ENCODE measurements around the gene MKRN2OS.

The MKRN2OS gene

DNA sequence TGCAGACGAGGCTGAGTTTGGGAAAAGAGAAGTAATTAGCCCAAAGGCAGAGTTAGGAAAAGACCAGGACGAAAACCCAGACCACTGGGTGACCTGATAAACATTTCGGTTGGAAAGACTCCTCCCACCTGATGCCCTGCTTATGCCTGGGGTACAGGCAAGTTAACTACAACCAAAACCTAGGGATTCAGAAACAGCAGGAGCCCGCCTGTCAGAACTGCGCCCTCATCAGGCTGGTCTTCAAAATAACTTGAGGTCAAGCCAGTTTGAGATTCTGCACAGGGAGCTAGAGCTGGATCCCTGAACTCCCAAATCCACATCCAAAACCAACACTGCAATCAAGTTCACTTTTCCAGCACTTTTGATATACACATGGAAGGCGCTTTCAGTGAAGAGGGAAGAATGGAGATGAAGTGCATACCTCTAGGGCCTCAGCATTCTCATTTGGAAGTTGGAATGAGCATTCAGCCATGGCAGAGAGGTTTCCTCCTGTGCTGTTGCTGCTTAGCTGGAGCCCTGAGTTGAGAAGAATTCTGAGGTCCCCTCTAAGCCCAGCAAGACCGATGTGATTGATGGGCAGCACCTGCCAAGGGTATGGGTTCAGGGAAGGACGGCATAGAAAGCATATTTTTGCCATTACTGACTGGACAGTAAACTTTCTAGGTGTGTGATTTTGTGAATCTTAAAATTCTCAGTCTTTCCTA is 49.4 kb downstream of the MKRN2OS start:
- Histone ChIP-seq H3K27me3 (replicated peaks; ENCODE audit: control insufficient read depth, insufficient read depth, low read length) (no peaks in the 10 kb centered on the region), H3K36me3 (ENCODE audit: control insufficient read depth, insufficient read depth, low read length) (peaks cover 23% of the 10 kb centered on the region), H3K4me3 (replicated peaks; ENCODE audit: low read depth, low read length) (no peak overlapping the region)
- DNase-seq (ENCODE audit: extremely low read depth, insufficient read length): no peak
- TF ChIP-seq, protein P1, sequence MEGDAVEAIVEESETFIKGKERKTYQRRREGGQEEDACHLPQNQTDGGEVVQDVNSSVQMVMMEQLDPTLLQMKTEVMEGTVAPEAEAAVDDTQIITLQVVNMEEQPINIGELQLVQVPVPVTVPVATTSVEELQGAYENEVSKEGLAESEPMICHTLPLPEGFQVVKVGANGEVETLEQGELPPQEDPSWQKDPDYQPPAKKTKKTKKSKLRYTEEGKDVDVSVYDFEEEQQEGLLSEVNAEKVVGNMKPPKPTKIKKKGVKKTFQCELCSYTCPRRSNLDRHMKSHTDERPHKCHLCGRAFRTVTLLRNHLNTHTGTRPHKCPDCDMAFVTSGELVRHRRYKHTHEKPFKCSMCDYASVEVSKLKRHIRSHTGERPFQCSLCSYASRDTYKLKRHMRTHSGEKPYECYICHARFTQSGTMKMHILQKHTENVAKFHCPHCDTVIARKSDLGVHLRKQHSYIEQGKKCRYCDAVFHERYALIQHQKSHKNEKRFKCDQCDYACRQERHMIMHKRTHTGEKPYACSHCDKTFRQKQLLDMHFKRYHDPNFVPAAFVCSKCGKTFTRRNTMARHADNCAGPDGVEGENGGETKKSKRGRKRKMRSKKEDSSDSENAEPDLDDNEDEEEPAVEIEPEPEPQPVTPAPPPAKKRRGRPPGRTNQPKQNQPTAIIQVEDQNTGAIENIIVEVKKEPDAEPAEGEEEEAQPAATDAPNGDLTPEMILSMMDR (IDR thresholded peaks at IDR 0.05; ENCODE audit: insufficient read depth, low read length, poor library complexity, severe bottlenecking): peak; percentile 26

DNA sequence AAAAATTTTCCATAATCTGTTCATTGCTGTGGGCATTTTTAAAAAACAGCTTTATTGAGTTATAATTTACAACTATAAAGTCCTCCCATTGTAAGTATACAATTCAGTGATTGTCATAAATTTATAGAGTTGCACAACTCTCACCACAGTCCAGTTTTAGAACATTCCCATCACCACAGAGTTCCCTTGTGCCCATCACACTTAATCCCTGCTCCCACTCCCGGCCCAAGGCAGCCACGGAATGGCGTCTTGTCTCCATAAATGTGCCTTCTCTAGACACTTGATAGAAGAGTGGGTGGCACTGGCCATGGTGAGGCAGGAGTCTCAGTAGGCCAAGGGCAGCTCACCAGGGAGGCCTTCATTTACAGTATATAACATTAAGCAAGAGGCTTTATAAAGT is 54.8 kb downstream of the MKRN2OS start:
- peaks cover 3% of the 10 kb centered on the region; the same call in 1 of the 2 replicates for H3K36me3 ChIP-seq (ENCODE audit: control insufficient read depth, insufficient read depth, low read length)
- TF ChIP-seq, protein P1 (IDR thresholded peaks at IDR 0.05; ENCODE audit: insufficient read depth, low read length, poor library complexity, severe bottlenecking): no peak

DNA sequence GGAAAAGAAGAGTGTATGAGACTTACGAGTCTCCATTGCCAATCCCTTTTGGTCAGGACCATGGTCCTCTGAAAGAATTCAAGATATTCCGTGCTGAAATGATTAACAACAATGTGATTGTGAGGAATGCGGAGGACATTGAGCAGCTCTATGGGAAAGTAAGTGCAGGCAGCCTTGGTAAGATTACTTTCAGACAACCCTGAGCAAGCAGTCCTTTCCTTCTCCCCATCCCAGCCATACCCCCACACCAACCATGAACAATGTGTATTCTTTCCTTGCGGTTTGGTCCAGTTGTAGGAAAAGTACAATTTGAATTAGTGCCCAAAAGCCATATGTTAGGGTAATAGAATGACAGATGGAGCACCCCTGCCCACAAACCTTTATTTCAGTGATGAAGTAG is 55.5 kb downstream of the MKRN2OS start:
- Histone ChIP-seq H3K27me3 (replicated peaks; ENCODE audit: control insufficient read depth, insufficient read depth, low read length) (no peaks in the 10 kb centered on the region), H3K36me3 (ENCODE audit: control insufficient read depth, insufficient read depth, low read length) (peaks cover 3% of the 10 kb centered on the region; the same call in 1 of the 2 replicates), H3K4me3 (replicated peaks; ENCODE audit: low read depth, low read length) (no peak overlapping the region)
- no peak for DNase-seq (ENCODE audit: extremely low read depth, insufficient read length)
- TF ChIP-seq, protein P1 (IDR thresholded peaks at IDR 0.05; ENCODE audit: insufficient read depth, low read length, poor library complexity, severe bottlenecking): no peak

More for the DNA sequence above, 54.8 kb downstream of the MKRN2OS start:
- H3K4me3 ChIP-seq (replicated peaks; ENCODE audit: low read depth, low read length): no peak overlapping the region
- DNase-seq (ENCODE audit: extremely low read depth, insufficient read length): no peak
- H3K27me3 ChIP-seq (replicated peaks; ENCODE audit: control insufficient read depth, insufficient read depth, low read length): no peaks in the 10 kb centered on the region
